Stimulated activated CD8-positive, alpha-beta memory T cell treated with anti-CD3 and anti-CD28 coated beads, Interleukin-4, amount 100 ng/mL, for 4 hours (primary cell): ENCODE results near the gene ANKRD10.

ENCODE experiments used
- DNase-seq, 2 donors: peaks; one replicate each; pipeline ENCODE4 v3.0.0-alpha.2; 2020; ENCODE audit warnings: low read depth in 2 of 2, low spot score in 1 of 2

Gene ANKRD10

DNA sequence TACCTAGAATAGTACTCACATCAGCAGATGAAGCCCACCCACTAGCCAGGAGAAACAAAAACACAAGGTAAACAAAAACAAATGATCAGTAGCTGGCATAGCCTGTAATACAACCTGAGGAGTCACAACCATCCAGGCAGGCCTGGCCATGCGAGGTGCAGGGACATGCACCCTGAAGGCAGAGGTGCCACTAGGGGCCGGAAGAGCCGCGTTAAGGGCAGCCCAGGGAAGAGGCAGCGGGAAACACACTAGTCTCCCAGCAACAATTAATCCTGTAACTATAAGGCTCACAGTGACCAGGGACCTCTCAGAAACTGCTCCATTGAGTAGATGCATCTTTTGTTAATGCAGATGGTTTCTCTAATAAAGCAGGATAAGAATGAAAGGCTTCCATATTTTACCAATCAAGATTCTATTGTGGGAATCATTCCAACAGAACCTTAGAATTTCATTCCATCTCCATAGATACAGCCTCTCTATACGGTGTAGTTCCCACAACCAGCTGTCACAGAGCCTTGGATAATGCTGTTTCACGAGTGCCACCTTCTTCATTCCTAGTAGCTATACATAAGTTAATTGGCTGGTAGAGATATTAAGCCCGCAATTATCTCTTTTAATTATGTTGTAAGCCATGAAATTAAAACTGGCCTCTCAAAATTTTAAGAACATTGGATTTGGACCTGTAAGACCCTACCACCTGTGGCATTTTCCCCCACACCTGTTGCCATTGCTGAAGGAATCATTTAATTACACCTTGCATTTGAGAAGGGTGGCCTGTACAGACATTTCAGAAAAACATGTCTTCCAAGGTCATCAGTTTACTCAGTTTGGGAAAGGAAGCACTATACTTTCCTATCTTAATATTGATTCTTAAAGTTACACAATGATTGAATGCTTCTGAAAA lies 28.7 kb downstream of the ANKRD10 start:
- DNase-seq: no peak

DNA sequence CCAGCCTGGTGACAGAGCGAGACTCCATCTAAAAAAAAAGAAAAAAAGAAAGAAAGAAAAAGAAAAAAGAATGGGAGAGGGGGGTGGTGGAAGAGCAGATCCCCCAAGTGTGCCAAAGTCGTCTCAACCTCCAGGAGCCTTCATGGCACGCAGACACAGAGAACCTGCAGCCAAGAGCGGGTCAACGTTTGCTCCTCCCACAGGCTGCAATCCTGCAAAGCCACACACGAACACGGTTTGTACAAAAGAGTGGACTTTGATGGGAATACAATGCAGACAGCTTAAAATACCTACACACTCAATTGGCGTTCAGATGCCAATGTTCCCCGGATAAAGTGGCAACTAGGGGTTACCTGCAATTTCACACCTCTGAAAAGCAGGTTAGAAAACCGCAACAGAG lies 29.4 kb downstream of the ANKRD10 start:
- DNase-seq: no peak

DNA sequence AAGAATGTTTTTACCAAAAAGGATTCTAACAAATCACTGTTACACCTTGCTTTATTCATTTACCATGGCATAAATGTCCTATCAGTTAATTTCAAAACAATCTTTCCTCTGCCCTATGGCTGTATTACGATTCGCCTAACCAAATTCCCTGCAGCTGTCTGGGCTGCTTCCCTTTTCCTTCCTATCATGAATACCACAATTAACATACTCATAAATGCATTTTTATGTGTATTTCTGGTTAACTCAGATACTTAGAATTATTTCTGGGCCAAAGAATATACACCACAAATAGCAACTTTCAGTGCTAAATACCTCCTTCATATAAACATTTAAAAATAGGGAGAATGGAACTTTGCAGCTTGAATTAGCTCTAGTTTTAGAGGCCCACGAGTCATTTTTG lies 30.4 kb downstream of the ANKRD10 start:
- no peak for DNase-seq

DNA sequence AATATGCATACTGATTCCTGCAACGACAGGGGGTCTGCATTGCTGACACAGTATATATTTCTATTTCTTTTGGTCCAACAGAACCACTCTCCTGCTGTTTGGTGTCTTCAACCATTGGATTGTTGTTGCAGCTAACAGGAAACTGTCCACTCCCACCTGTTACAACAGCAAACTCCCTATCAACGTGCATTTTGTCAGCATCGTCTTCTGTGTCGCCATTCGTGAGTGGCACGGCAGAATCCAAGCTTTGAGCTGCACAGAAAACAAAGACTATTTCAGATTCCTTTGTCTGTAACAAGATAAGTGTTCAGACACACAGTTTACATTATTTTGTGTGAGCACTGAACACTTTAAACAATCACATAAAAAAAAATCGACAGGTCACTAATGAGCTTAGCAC lies 31.3 kb downstream of the ANKRD10 start:
- no peak for DNase-seq

DNA sequence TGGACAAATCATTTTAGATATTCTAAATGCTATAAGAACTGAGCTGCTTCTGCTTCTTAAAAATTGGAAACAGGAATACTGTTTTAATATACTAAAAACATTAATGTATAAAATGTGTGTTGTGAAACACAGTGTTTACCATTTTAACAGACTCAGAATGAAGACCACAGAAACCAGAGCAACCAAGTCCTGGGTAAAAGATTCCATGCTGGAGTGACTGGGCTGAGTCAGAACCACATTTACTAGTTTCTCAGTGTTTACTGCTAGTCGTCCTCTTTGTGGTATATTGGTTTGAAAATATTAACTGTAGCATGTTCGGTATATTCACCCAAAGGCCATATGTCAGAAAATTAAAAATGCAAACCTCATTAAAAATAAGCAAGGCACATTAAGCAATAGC lies 31.9 kb downstream of the ANKRD10 start:
- DNase-seq: no peak

DNA sequence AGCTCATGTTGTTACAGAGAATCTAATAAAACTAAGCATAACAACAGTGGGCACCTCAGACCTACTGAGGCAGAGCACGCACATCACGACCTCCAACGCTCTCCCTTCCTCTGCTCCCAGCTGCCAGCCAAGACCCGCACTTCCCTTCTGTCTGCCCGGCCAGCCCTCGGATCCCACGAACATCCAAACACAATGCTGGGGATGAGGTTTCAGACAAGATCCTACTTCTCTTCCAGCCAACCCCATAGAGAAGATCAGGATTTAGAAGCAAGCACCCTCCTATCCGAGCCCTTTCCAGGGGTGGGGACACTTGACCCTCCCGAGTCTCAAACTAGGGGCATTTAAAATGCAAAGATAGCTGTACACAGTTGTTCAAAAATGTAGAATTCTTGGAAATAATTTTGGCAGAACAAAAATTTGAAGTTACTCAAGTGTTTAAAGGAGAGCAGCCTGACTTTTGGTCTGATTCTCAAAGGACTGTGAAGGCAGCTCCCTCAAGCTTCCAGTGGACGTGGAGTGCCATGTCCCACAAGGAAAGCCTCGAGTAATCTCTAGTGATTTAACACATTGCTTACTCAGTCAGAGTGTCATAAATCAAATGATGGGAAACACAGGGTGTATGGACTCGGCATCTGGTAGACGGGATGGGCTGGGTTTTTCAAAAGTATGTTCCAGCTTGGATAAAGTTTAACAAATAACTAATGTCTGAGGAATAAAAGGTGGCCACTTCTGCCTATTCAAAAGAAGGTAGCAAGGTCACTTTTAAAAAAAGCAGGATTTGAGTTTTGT lies 32.8 kb downstream of the ANKRD10 start:
- no peak for DNase-seq

DNA sequence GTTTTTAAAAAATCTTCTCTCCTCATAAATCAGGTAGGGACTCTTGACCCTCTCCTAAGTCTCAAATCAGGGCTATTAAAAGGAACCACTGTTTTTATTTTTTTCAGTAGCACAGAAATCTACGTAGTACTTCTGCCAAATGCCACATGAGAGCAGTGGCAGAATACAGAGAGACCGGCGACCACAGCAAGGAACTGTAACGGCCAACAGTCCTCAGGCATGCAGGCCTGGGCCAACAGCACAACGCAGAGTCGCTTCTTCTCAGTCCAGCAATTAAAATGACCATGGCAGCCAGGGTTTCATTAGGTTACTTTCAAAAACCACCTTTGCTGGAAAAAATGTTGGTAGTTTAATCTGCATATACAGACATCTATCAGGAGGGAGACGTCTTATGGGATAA lies 34.2 kb downstream of the ANKRD10 start:
- no peak for DNase-seq

DNA sequence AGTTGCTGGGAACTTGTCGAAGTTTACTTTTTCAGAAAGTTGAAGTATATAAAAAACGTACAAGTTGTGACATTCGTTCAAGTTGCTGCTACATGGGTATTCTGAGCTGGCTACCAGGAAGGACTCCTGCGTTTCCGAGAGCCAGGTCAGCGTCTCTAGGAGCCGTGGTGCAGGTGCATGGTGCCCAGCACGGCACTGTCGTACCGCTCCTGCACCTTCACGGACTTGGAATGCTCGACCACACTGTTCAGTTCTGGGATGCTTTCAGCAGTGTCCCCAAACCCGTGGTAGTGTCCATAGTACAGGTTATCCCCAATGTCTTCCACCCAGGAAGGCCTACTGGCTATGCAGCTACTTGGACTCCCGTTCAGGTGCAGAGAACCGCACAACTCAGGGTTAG lies 35.4 kb downstream of the ANKRD10 start:
- DNase-seq: no peak

DNA sequence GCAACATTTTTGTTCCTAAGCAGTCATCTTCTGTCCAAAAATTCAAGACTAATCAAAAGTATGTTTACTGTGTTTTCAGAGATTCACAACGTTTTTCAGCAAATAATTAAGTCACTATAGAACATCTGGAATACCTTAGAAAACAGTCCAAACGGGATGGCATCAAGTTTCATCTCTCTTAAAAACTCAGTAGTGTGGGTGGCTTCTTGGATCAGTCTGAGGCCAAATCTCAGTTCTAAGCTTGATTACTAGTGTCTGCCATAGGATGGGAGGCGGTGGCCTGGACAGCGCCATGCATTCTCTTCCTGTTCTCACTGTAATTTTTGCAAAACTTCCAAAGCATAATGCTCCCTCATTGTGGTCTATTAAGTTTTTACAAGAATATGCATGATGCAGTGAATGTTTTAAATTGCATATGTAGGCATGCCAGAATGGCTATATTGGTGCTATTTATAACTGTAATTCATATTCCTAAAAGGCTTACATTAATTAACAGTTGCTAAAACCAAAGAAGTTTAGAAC lies 37.1 kb downstream of the ANKRD10 start:
- no peak for DNase-seq

DNA sequence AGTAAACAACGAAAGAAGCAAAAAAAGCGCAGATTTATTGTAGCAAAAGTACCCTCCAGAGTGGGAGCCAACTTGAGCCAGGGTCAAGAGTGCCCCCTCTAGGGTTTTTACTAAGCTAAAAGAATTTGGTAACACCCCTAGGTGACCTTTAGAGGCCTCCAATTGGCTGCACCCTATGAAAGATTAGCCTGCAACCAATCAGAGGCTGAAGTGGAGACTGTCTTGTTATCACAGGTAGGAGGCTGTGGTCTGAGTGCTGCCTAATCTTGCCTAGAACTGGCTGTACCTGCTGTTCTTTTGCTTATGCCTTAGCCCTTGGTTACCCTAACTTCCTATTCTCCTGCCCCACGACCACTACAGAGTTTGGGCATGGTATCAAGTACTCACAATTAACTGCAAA lies 38.3 kb downstream of the ANKRD10 start:
- DNase-seq: no peak

DNA sequence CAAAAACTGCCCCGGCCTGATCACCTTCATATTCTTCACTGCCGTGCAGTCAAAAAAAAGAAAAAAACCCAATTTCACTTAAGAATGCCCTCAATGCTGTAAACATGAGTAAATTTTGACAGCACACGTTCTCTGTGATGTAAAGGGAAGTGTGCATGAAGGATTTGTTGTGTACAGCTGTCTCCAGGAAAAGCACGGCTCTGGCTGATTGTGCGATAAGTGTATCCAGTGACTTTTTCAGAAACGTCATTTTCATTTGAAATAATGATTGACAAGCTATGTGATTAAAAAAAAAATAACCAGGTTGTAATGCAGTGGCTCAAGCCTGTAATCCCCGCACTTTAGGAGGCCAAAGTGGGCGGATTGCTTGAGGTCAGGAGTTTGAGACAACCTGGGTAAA lies 39.6 kb downstream of the ANKRD10 start:
- no peak for DNase-seq

DNA sequence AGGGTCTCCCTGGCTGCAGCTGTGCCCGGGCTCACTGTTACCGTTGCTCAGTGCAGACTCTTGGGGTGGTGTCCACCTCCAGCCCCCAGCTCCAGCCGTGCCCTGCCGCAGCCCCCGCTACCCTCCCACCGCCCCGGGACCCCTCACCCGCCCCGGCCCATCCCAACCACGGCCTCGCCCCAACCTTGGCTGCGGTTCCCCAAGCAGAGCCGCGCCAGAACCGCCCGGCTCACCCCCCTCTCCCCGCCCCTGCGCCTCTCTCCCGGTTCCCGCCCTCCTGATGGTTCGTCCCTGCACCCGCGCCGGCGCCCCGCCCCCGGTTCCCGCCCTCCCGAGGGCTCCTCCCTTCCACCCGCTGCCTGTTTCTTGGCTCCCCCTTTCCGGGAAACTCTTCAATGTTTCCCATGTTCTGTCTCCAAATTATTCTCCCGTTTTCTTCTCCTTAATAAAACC lies 40.3 kb downstream of the ANKRD10 start:
- DNase-seq: peak in 1 of 2 donors; percentile 8

DNA sequence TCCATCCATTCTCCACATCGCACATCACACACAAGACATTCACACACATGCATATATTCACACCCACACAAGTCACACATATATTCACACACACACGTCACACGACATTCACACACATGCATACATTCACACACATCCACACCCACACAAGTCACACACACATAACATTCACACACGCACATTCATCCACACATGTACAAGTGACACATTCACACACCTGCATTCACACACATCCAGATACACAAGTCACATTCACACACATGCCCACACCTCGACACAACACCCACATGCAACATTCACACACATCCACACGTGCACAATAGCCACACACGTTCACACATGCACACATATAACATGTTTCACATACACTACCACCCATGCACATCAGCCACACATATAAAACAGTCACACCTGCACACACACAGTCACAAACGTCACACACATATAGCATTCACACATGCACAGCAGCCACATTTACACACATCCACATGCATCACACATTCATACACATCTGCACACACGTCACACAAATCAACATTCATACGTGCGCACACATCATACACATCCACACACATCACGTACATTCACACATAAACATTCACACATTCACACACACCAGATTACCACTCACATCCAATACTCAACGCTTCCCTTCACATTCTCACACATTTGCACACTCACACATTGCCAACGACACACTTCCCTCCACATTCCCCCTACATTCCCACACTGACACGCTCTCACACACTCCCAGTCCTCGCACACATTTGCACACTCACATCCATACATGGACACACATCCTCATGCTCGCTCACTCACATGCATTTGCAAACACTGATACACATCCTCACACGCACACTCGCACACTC lies 41.0 kb downstream of the ANKRD10 start:
- DNase-seq: no peak

DNA sequence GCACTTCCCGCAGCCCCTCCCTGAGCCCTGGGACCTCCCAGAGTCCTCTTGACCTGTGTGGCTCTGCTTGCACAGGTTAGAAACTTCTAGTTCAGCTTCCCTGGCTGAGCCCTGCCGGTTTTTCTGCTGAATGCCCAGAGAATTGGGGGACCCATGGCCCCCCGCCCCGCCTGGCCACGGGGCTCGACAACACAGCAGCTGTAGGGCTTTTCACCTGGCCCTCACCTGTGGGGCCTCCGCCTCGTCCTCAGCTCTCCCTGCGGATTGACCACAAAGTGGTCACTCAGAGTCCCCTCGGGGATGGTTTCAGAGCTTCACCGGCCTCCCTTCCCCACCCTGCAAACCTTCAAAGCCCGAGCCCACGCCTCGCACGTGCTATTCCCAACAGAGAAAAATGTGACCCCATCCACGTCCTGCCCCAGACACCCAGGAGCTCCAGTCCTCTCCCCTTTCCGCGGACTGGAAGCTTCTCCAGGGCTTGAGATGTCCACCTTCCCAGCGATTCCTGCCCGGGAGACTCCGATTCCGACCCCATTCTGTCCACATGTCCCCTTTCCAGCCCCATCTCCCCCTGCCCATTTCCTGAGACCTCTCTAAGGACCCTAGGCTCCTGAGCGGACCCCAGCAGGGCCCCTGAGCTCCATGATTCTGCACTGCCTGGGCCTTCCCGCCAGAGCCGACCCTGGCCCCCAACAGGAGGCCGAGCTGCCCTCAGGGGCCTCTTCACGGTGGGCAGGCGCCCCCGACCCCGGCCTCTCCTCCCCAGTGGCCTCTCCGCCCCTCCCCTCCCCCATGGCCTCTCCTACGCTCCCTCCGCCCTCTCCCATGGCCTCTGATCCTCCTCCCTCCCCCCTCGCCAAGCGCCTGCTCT lies 41.9 kb downstream of the ANKRD10 start:
- no peak for DNase-seq

DNA sequence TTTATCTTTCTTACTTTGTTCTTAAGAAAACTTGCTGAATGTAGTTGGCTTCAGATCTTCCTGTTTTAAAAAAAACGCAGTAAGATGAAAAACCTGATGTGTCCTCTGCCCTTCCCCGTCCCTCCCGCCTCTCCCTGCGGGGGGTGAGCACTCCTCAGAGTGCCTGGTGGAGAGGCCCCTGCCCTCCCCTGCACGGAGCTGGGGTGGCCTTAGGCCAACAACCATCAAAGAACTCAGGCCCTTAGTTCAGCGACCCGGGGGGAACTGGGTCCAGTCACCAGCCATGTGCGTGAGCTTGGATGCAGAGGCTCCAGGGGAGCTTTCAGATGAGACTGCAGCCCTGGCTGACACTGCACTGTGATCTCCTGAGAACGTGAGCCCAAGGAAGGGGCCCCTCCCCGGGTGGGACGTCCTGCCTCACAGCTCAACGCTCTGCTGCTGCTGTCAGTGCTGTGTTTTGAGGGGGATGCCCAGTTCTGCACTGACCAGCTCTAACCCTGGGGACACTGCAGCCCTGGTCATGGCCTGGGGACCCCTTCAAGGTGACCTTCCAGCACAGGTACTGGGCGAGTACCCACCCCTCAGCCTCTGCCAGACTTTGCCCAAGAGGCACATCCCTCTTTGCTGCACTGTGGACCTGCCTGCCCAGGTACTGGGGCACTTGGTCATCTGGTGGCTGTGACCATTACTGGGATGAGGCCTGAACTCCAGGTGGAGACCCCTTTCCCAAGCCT lies 42.7 kb downstream of the ANKRD10 start:
- no peak for DNase-seq

DNA sequence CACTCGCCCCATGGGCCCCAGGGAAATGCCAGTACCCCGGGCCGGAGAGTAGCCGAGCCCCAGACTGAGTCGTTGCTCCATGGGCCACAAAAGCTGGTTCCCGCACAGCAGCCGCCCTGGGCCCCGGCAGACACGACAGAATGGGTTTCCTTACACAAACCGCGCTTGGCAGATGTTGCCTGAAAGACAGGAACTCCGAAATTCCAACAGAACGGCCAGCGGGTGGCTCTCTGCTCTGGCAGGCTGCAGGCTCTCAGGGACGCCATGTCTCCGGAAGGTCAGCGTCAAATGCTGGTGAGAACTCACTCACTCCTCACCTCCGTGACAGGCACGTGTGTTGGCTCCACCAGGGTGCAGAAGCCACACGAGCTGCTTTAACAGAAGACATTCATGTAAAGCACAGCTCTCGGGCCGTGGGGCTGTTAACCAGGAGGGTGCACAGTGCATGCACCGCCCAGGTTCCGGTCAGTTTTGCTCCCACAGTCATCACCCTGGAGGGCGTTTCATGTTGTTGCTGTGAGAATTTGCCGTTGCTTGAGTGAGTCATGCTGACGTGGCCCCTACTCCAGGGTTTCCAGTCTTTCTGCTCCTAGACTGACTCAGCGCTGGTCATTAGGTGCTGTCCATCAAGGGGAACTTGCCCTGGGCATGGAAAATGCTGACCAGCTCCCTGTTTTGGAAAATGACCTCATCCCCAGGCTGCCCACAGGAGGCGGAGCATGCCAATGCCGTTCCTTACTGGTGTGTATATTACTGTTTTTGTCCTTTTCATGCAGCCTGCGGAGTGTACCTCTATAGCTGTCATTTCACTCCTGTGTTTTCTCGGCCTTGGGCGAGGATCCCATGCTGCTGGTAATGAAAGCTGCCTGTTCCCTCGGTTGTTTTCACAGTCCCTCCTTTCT lies 44.8 kb downstream of the ANKRD10 start:
- no peak for DNase-seq

DNA sequence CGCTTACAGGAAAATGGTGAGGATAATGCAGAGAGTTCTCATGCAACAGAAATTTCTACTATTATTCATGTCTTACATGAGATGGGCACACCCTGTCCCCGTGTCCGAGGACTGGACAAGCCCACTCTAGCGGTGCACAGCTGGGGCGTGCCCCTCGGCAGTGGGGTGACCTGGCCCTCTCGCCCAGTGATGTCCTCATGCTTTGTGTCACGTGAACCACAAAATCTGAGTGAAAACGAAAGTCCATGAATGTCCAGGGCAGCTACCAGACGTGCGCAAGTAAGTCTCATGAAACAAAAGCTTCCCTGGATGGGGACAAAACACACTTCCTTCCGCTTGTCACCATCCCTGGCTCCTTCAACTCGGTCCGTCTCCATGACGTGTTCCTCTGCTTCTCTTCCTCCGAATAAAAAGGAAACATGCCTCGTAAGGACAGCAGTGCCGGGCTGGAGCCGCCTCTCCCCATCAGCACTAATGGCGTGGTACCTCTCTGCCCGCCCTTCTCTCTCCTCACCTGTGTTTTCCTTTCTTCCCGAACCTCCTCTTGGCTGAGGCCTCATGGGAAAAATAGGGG lies 45.6 kb downstream of the ANKRD10 start:
- DNase-seq: no peak

DNA sequence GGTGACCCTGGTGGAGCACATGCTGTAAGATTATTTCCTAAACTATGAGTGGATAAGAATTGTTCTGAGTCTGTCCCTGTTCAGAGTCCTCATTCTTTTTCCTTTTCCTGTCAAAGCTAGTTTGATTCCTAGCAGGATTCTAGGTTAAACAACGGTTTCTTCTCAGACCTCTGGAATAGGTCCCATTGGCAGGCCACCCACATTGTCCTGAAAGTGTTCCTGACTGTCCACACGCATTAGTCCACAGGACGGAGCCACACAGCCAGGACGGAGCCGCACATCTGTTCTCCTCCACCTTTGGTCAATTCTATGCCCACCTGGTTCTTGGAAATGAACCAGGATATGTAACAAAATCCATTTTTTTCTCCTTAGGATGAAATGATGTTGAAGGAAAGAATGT lies 46.1 kb downstream of the ANKRD10 start:
- no peak for DNase-seq
